ENCODE results near the gene MOB3B.
A peak's percentile ranks its signal among the peaks of the same experiment; 100 is the strongest.

The MOB3B gene

DNA sequence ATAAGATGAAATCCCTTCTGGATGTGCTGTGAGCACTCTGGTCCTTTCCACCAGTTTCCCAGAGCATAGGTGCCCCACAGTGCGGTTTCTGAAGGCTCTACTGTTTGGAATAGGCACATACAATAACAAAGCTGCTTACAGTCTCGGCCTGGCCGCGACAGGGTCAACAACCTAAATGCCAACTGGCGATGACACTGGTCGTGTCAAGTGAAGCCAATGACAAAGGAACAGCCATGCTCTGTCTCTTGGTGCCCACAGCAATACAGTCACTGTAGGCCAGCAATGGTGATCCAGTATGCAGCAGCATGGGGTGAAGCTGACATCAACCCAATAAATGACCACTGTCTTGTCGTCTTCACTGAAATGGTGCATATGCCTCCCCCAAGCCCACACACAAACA is 184.8 kb downstream of the MOB3B start:
- DNase-seq (ENCODE audit: extremely low read depth in 1 of 2, low read depth in 1 of 2), result no peak

DNA sequence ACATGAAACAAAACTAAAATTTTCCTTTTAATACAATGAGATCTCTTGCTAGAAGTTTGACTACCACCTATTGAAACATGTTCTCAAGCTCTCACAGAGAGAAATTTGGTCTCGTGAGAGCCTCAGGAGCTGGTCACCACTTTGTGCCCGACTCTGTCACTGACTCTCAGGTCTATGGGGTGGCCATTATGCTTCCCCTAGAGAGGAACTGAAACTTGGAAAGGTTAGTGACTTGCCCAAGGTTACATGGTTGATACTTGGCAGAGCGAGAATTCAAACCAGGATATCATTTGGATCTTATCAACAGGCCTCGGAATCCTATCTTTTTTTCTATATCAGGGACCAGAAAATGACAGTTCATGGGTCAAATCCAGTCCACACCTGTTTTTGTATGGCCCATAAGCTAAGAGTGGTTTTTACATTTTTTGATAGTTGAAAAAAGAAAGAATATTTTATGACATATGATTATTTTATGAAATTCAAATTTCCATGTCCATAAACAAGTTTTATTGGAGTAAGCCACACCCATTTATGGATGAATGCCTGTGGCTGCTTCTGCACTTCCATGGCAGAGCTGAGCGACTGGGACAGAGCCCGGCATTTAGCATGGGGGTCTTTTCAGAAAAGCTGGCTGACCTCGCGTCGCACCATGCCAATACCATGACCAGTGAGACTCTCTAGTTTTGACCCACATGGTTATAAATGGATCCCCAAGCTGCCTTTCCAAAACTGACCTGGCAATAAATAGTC is 187.9 kb downstream of the MOB3B start:
- no peak for DNase-seq (ENCODE audit: extremely low read depth in 1 of 2, low read depth in 1 of 2)

DNA sequence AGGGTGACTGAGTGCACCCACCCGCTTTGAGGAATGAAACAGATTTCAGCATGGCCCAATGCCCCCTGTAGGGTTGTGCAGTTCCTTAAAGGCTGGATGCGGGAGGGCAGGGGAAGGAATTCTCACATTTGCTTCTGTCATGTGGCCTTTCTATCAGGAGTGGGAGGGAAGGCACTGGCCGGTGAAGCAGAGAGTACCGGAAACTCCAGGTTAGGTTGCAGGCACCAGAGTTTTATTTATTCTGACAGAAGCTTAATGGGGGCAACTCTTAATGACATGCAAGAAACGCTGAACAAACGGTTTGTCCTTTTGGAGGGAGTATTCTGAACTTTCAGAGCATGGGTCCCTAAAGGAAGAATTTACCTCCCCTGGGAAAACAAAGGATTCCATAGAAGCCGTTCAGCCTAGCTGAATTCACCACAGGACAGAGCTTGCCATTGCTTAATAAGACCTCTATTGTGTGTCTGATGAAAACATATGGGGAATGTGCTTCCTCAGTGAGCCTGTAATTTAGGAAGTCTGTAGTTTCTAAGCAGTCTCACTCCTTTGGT is 188.6 kb downstream of the MOB3B start:
- no peak for DNase-seq (ENCODE audit: extremely low read depth in 1 of 2, low read depth in 1 of 2)

DNA sequence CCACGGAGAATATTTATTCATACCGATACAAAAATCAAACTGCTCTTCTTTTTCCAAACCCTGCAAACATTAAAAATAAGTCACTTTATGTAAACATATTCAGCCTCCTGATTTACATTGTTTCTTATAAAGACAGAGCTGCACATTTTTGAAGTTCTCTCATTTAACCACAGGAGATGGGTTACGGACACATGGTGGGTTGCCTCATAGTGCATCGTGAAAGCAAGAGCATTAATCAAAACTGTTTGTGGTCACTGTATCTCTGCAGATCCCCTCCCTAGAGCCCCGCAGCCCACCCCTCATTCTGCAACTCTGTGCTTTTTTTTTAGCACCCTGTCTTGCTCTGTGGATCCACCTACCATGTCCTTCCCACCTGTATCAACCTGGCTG is 189.3 kb downstream of the MOB3B start:
- no peak for DNase-seq (ENCODE audit: extremely low read depth in 1 of 2, low read depth in 1 of 2)

GRCh38 chr9:27339661-27340284 is 189.8 kb downstream of the MOB3B start:
- no peak for DNase-seq (ENCODE audit: extremely low read depth in 1 of 2, low read depth in 1 of 2)

- no peak for DNase-seq (ENCODE audit: extremely low read depth in 1 of 2, low read depth in 1 of 2)
Measured at GRCh38 chr9:27338527-27338903, 191.1 kb downstream of the MOB3B start.

- DNase-seq (ENCODE audit: extremely low read depth in 1 of 2, low read depth in 1 of 2), result no peak
Measured at GRCh38 chr9:27337833-27338526, 191.6 kb downstream of the MOB3B start.

GRCh38 chr9:27337236-27337635 is 192.4 kb downstream of the MOB3B start:
- DNase-seq (ENCODE audit: extremely low read depth in 1 of 2, low read depth in 1 of 2), result no peak

- DNase-seq (ENCODE audit: extremely low read depth in 1 of 2, low read depth in 1 of 2), result no peak
Measured at GRCh38 chr9:27336829-27337228, 192.8 kb downstream of the MOB3B start.

DNA sequence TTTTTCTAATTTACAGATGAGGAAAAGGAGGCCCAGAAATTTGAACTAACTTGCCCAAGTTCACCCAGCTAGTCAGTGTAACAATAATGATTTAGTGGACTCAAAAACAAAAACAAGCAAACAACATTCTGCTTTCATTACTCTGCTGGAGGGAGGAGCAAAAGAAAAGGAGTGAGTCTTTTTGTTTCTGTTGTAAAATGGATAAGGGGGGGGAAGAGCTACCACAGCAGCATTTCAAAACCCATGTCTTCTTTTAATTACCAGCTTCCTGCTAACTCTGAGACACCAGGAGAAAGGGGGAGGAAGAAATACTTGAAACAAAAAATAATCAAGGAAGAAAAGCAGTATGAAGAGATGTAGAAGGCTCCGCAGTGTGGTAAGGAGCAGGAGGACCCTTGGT is 193.5 kb downstream of the MOB3B start:
- DNase-seq (ENCODE audit: extremely low read depth in 1 of 2, low read depth in 1 of 2), result no peak

DNA sequence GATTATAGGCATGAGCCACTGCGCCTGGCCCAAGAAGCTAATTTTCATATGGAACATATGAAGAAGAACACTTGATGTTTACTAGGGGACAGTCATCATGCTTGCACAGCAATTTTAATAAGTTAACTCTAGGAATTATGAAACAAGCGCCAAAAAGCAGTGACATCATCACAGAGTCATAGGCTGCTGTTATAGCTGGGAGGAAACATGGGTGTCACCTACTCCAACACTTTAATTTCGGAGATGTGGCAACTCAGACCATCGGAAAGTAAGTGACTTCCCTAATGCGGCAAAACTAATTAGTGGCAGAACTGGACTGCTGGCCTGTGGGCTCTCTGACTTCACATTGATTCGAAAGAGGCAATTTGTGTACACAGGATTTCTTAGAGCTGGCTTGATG is 194.5 kb downstream of the MOB3B start:
- DNase-seq (ENCODE audit: extremely low read depth in 1 of 2, low read depth in 1 of 2), result no peak

DNA sequence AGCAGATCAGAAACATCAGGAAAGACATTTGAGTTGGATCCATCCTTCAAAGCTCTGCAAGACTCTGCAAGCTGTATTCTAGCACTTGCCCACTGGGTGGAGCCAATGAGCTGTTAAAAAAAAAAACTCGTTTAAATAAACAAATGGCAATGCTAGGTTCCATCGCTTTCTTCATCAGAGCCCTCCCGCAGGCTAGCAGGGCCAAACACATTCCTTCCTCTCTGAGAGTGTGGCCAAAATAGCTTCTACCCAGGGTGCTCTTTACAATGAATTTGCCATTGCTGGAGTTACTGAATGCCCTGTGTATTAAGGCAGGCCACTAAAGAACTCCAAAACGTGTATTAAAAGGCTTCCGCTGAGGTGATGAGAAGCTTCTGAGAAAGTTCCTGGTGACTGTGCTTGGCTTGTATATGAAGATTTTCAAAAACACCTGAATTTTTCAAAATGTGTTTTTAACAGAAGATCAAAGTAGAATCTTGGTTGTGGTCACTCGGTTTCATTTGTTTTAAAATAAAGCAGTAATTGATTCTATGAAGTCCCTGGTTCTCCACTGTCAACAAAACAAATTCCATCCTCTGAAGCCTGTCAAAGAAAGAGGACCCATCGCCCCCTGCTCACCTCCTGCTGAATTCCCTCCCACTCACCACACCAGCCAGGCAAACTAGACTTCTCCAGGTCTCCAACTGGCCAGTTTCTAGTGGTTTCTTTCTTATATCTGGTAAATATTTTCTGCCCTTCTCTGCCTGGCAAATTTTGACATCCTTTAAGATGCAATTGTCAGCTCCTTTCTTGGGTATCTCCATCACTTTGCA is 196.2 kb downstream of the MOB3B start:
- DNase-seq (ENCODE audit: extremely low read depth in 1 of 2, low read depth in 1 of 2), result peak in 1 of 2 donors; percentile 13

GRCh38 chr9:27331393-27331792 is 198.2 kb downstream of the MOB3B start:
- DNase-seq (ENCODE audit: extremely low read depth in 1 of 2, low read depth in 1 of 2), result no peak

DNA sequence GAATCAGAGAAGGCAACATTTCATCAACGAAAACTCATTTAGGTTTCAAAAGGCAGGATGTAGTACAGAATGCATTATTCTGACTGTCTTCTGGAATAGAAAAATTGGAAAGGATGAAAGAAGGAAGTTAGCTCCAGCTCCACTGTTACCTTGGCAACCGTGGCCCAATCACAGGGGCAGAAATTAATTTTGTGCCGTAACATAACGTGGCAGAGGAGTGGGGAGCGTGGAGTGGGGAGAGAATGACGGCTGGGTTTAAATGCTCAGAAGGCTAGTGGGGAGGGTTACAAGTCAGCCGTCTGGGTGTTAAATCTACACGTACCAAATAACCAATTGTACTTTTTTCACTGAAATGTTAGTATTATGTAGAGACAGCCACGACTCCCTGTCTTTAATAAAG is 200.3 kb downstream of the MOB3B start:
- no peak for DNase-seq (ENCODE audit: extremely low read depth in 1 of 2, low read depth in 1 of 2)

DNA sequence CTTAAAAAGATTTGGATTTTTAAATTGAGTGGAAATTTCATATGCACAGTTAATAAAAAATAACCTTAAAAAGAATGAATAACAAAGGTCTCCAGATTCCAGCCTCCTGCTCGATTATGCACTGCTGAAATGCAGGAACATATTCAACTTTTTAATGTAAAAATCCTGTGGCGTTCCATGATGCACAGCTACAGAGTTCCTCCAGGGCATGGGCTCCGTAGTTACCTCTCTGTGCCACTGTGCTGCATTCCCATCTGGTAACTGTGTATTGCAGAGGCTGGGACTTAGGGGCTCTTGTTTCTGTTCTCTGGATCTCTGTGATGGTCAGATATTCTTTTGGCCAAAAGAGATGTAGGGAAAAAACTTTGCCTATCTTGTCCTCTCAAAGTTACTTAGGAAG is 201.1 kb downstream of the MOB3B start:
- no peak for DNase-seq (ENCODE audit: extremely low read depth in 1 of 2, low read depth in 1 of 2)

DNA sequence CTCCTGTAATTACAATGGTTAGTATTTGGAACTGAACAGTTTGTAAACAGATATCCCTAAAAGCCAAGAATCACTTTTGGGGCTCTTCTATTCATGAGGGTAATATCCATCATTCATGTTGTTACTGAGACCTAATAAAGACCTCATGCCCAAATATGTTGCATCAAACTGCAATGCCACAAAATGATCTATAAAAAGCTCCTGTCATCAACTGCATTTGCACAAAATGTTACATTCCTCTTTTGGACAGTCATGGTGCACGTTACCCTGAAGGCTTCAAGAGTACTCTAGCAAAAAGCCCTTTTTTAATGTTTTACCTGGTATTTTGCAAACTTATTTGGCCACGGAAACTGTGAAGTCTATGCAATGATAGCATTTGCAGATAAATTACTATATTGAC is 218.4 kb downstream of the MOB3B start:
- DNase-seq (ENCODE audit: extremely low read depth in 1 of 2, low read depth in 1 of 2), result no peak

DNA sequence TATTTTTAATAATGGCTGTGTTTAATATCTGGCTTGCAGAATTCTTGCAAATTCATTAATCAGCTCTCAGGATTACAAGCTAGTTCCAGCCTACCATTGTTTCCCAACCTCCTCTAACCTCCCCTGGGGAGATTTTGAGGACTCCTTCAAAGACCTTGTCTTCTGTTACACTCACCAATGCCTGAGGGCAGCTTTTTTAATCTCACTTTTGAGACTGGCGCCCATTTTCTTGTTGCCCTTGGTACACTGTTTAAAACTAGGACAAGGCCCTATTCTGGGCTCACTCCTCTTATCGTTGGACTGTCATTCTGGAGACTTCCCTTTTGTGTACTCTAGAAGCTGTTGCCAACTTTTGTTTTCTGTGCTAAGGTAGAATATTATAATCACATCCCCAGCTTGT is 219.0 kb downstream of the MOB3B start:
- DNase-seq (ENCODE audit: extremely low read depth in 1 of 2, low read depth in 1 of 2), result no peak

- DNase-seq (ENCODE audit: extremely low read depth in 1 of 2, low read depth in 1 of 2), result no peak
Measured at GRCh38 chr9:27308691-27309390, 220.8 kb downstream of the MOB3B start.

DNA sequence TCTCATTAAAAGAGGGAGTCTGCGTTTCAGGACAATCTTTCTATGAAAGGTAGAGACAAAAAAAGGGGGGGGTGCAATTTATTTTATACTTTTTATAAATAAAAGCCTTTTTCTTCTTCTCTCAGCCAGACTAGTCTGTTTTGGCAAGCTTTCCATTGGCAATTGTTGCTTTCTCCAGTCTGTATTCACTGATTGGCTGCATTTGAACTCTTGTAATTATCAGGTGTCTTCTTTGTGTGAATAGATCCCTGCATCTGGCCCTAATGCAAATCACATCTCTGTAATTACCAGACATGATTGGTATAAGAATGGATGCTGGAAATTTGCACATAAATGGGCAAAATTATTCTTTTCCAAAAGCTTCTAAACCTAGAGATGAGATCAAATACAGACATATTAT is 225.1 kb downstream of the MOB3B start:
- DNase-seq (ENCODE audit: extremely low read depth in 1 of 2, low read depth in 1 of 2), result no peak

- DNase-seq (ENCODE audit: extremely low read depth in 1 of 2, low read depth in 1 of 2), result no peak
Measured at GRCh38 chr9:27303219-27303618, 226.4 kb downstream of the MOB3B start.

Measured in activated CD8-positive, alpha-beta memory T cell treated with anti-CD3 and anti-CD28 coated beads for 1 hour (primary cell).